ENCODE results near the gene TDP2.
"Not testable (repeated sequence)": the region's sequence is repeated elsewhere in the genome, so short reads cannot be mapped to it uniquely, and the experiment has no call there.

TDP2 gene, protein sequence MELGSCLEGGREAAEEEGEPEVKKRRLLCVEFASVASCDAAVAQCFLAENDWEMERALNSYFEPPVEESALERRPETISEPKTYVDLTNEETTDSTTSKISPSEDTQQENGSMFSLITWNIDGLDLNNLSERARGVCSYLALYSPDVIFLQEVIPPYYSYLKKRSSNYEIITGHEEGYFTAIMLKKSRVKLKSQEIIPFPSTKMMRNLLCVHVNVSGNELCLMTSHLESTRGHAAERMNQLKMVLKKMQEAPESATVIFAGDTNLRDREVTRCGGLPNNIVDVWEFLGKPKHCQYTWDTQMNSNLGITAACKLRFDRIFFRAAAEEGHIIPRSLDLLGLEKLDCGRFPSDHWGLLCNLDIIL

DNA sequence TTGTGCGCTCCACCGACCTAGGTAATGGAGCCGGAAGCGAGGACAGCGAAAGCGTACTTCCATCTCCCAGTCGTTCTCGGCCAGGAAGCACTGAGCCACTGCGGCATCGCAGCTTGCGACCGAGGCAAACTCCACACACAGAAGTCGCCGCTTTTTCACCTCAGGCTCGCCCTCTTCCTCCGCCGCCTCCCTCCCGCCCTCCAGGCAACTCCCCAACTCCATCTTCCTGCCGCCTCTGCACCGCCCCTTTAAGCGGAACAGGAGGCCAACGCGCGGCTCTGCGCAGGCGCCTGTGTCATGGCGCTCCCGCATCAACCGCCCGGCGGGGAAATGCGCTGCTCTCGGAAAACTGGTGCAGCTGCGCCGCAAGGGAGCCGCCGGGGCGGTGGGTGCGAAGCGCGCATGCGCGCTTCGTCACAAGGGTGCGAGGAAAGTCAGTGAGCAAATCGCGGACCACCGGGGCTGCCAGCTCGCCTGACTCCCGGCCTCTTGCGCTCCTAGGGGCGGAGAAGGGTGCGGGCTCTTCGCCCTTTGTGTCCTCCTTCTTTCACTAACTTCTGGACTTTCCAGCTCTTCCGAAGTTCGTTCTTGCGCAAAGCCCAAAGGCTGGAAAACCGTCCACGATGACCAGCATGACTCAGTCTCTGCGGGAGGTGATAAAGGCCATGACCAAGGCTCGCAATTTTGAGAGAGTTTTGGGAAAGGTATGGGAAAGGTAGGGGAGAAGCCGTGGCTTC, at the start of gene TDP2, which contains the start of gene ACOT13:
Gene TDP2 (minus strand): TSS at position 259 of the 737 bp plus-strand sequence. CDS start 37 bp downstream, at position 222.
Gene ACOT13 (plus strand): TSS at position 437 of the 737 bp plus-strand sequence. CDS start 187 bp downstream, at position 624.
- peak; percentile 91 for DNase-seq

DNA sequence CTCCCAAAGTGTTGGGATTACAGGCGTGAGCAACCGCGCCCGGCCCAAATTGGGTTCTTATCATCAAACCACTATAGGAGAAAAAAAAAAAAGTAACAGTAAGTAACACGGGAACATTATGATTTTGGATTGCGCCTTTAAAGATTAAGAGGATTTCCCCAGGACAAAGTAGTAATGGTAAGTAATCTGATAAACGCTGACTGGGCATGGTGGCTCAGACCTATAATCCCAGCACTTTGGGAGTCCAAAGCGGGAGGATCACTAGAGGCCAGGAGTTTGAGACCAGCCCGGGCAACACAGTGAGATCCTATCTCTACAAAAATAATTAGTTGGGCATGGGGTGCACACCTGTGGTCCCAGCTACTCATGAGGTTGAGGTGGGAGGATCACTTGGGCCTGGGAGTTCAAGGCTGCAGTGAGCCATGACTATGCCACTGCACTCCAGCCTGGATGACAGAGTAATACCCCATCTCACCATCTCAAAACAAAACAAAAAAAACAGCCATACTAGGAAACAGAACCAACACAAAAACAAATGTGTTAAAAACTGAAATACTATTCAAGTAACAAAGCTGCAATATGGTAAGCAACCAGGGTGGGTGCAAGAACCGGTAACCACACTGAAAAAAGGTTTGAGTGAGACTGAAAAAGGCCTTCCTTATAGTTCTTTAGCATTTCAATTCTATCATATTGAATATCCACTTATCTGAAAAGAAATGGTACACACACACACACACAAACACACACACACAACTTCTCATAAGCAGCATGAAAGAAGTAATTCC, 44.0 kb upstream of the TDP2 start:
- DNase-seq = no peak

DNA sequence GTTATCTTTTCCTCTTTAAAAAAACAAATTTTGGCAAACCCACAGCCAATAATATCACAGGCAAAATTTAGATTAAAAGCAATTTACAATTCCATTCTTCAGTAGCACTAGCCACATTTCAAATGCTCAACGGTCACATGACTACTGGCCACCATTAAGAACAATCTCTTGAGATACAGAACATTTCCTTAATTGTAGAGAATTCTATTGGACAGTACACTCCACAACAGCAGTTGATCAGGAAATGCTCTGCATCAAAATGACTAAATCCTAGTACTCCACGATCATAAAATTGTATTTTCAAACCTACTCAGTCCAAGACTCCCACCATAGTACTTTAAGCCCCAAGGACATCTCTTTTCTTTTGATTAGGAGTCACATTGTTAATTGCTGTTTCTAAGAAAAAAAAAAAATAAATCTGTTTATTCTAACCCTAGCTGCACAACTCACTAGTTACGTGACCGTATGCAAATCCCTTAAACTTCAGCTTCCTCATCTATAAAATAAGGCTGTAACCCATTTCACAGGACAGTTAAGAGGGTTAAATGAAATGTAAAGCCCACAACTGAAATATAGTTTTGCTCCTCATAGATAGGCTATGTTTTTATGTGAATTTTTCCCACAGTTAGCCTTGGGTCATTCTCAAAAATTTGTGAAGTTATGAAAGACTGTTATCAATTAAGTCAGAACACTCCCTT, 42.5 kb upstream of the TDP2 start:
- no peak for DNase-seq

DNA sequence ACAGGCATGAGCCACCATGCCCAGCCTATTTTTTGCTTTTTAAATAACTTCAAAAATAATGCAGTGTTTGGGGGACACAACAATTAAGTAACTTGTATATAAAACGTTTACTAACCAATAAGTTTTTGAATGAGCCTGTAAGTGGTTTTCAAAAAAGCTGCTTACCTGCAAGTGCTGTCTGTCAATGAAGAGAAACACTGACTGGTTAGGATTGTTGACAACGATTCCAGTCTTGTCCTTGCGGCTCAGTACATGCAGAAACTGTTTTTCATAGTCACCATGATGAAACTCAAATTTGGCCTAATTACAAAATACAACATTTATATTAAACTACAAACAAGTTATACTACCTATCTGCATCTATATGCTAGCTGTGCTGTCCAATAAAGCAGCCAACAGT, 41.9 kb upstream of the TDP2 start:
- DNase-seq = no peak

DNA sequence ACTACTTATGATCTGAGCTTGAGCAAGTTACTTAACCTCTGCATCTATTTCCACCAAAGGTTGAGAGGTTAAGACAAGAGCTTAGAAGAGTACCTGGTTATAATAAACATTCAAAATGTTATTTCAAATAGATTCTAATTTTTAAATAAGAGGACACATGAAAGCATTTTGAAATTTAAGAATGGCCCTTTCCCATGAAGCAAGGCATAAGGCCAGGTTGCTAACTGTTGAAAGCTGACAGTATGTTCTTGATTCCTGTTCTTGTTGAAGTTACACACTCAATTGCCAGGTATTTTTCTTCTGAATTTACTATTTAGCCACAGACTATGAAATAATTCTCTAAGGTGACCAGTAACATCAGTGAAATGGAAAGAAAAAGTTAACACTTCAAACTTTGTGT, 37.8 kb upstream of the TDP2 start:
- DNase-seq = no peak

DNA sequence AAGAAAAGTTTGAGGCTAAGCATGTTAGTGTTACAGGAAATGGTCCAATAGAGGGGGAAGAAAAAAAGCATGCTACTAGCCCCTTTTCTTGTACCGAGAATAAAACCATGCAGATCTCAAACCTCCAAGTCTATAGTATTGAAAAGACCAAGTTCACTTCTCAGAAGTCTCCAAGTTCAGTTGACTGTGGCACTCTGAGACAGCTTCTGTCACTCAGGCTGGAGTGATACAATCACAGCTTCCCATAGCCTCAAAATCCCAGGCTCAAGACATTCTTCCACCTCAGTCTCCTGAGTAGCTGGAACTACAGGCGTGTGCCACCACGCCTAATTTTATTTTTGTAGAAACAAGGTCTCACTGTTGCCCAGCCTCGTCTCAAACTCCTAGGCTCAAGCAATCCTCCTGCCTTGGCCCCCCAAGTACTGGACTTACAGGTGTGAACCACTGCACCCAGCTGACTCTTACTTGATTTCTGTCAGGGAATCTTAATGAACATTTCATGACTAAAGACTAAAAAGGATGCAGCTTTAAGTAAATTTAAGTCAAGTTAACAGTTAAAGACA, 36.1 kb upstream of the TDP2 start:
- no peak for DNase-seq

DNA sequence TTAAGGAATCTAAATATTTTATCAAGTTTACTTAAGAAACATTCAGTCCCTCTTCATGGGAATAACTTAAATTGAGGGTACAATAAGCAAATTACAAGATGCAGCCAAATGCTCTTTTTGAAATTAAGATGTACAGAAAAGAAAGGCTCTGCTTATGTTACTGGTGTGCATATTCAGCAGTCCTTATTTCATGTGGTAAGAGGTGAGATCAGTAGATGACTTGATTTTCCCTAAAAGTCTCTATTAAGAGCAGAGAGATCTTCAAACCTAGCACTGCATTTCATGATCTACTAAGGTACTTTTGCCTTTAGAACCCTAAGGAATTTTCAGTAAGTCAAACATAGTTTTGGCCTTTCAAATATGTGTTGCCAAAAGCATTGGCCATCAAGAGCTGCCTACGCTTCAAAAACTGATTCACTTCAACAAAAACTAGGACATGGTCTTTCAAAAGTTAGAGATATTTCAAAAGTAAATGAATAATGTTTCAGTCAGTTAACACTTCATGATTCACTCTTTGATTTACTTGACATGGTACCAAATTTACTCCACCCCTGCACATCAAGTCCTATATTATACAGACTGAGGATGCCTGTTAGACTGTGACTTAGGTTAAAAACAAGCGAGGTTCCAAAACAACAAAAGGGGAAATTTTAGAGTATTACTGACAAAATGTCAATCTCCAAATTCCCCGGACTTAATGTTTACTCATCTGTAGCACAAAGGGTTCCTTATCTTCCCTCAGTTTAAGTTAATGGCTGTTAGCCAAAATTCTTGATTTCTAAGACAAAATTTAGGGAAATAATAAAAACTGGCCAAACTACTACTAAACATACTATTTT, 33.0 kb upstream of the TDP2 start:
- DNase-seq = no peak

DNA sequence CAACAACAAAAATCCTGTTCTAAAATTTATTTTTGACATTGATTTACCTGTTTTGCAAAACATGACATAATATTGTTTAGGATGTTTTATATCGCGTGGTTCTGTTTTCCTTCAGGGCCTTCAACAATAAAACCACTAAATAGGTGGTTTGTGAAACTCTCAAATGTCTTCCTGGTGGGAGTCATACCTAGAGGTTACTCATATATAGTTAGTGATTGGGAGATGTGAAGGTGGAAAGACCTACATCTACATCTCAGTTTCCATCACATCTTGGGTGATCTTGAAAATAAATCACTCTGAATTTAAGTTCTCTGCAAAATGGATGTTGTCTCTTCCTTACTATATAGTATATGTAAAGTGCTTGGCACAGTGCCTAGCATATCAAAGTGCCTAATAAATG, 29.4 kb upstream of the TDP2 start:
- DNase-seq = no peak

DNA sequence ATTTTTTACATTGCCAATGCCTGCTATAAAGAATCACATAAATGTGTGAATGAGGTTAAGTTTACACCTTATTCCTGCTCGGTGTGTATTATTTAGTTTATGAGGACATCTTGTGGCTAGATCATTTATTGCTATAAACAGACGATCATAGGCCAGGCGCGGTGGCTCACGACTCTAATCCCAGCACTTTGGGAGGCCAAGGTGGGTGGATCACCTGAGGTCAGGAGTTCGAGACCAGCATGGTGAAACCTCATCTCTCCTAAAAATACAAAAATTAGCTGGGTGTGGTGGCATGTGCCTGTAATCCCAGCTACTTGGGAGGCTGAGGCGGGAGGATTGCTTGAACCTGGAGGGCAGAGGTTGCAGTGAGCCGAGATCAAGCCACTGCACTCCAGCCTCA, 28.9 kb upstream of the TDP2 start:
- DNase-seq = not testable (repeated sequence)

DNA sequence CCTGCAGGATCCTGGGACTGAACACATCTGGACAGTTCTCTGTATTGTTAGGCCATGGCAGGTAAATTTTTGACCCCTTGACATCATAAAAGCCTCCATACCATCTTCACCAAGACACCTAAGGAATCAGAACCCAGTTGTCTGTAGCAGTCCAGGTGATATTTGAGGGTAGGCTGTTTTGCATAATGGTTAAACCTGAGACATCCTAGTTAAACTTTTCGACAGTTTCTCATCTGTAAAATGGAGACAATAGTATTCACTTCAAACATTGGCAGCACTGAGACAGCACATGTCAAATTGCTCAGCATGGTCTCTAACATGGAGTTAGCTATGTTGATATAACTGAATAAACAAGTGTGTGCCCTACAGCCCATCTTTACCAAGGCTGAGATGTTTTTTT, 27.5 kb upstream of the TDP2 start:
- DNase-seq = no peak

DNA sequence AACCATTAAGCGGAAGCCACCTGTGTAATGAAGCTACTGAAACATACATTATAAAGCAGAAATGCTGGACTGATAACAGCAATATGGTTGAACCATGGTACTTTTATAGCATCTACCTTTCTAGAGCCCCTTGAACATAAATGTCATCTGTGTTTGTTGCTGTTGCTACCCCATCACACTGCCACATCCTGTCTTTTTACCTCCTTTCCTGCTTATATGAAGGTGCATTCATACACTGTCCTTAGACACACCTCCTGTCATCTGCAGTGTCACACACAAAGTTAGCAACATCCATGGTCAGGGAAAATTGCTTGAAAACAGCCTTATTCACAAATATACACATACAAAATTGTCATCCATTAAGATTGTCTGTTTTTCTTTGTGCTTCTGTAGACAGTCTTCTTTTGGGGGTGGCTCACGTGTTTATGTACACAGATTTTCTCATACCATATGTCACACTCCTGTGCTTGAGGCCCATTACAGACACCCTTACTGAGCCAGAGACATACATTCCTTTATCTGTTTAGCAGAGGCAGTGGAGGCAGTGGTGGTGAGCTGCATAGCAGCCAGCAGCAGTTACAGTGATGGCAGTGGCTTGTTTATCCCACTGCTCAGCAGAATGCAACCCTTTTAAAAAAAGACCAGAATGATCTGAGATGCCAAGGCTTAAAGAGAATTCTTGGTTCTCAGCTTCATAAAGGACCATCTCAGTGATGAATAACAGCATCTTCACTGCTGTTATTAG, 26.3 kb upstream of the TDP2 start:
- no peak for DNase-seq

DNA sequence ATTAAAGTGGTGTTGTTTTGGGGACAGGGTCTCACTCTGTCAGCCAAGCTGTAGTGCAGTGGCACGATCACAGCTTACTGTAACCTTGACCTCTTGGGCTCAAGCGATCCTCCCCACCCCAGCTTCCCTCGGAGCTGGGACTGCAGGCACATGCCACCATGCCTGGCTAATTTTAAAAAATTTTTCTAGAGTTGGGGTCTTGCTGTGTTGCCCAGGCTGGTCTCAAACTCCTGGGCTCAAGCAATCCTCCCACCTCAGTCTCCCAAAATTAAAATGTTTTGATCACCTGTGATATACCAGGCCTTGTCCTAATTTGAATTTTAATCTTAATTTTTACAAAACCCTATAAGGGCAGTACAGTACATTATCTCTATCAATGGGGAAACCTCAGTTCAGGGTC, 25.7 kb upstream of the TDP2 start:
- DNase-seq = no peak

DNA sequence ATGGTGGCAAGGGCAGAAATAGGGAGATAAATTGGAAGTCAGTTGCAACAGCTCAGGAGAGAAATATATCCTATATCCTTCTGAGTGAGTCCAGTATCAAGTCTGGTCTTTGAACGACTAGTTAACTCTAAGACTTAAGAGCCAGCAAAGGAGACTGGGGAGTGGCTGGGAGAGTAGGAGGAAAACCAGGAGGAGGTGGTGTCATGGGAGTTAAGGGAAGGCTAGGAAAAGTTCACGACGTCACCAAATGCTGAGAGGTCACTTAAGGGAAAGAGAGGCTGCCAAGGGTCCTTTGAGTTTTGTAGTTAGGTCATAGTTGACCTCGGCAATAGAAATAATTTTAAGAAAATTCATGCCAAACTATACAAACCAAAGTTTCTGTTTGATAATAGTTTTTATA, 25.3 kb upstream of the TDP2 start:
- DNase-seq = no peak

DNA sequence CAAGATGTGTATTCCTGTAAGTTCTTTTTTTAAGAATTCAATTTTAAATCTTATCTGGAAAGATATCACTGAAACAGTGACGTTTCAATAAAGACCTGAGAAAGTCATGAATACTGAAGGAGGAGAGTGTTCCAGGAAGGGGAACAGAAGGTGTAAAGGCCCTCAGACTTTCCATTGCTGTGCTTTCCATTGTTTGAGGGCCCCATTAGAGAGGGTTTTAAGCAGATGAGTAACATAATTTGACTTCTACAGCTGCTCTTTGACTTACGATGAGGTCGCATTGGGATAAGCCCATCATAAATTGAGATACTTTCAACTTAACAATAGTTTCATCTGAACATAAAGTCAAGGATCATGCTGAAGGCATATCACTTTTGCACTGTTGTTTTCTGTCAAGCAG, 24.9 kb upstream of the TDP2 start:
- no peak for DNase-seq

DNA sequence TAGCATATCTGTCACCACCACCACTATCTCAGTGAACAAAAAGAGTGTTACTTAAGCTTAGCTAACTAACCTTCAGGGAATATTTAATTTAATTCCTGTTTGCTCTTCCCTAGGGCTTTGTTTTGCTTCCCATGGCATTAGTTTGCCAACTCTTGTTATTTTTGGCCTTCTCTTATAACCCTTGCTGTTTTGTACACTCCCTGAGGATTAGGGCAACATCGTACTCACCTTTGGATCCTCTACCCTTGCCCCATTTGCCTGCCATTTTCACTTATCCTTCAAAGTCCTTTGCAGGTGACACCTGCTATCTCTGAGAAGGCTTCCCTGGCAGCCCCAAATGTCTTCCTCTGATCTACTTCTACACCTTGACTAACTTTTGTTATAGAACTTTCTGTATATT, 23.9 kb upstream of the TDP2 start:
- DNase-seq = no peak

DNA sequence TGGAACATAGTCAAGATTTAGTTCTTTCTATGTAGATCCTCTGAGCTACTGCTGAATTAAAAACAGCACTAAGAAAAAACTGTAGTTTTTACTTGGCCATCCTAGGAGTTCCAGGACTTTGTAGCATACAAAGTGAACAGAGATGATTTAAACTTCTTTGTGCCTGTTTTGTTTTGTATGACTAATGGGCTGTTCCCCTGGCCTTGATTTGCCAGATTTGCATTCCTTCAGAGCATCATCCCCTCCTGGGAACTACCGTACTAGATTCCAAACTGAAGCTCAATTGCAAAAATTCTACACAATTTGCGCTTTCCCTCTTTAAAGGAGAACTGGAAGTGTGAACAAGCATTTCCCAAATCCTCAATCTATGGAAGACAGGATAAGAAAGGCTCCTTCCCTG, 23.3 kb upstream of the TDP2 start:
- no peak for DNase-seq

DNA sequence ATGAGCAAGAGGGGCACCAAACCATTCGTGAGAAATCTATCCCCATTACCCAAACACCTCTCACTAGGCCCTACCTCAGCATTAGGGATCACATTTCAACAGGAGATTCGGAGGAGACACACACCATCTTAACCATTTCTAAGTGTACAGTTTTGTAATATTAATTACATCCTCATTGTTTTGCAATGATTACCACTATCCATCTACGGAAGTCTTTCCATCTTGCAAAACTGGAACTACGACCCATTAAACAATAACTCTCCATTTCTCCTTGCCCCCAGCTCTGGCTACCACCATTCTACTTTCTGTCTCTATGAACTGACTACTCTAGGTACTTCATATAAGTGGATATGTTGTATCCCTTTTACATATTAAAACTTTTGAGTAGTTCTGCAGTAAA, 20.2 kb upstream of the TDP2 start:
- no peak for DNase-seq

DNA sequence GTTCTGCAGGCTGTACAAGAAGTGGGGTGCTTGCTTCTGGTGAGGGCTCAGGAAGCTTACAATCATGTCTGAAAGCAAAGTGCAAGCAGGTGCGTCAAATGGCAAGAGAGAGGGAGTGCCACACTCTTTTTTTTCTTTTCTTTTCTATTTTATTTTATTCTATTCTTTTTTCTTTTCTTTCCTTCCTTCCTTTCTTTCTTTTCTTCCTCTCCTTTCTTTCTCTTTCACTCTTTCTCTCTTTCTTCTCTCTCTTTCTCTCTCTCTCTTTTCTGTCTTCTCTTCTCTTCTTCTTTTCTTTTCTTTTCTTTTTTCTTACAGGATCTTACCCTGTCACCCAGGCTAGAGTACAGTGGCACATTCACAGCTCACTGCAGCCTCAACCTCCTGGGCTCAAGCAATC, 19.7 kb upstream of the TDP2 start:
- no peak for DNase-seq

DNA sequence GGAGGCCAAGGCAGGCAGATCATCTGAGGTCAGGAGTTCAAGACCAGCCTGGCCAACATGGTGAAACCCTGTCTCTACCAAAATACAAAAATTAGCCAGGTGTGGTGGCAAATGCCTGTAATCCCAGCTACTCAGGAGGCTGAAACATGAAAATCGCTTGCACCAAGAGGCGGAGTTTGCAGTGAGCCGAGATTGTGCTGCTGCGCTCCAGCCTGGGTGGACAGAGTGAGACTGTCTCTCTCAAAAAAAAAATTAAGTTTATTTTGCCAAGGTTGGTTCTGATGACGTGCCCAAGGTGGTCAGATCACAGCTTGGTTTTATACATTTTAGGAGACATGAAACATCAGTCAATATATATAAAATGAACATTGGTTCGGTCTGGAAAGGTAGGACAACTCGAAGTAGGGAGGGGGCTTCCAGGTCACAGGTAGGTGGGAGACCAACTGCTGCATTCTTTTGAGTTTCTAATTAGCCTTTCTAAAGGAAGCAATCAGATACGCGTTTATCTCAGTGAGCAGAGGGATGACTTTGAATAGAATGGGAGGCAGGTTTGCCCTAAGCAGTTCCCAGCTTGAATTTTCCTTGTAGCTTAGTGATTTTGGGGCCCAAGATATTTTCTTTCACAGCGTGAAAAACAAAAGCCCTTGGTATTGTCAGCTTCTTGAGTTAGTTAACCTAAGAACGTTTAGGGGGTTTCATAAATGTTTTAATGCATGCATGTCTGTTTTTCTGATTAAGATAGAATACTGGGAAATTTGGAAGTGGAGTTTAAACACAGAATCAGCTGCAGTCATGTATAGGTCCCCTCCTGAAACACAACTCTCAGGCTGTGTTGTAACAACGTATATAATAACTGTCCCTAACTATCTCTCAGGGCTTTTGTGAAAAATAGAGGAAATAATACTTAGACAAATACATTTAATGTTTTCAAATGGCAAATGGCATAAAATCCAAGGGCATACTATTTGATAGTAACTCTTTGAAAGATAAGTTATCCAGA, 16.9 kb upstream of the TDP2 start:
- no peak for DNase-seq

DNA sequence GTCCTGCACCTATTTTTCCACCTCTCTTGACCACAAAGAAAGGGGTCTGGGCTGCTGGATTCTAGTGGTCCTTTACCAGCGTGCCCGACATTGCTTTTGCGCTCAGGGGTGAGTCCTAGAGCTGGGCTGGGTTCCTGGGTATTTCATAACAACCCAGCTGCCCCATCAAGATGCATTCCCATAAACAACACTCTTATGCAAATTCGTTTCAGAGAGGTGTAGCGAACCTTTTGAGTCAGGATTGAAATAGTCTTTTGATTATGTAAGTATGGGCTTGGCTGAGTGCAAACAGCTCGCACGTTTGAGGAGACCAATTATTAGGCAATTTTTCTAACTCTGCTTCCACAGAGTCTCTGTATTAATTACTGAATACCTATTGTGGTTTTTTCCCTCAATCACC, 13.9 kb upstream of the TDP2 start:
- no peak for DNase-seq
